ENCODE measurements around the gene PIGT.
"Not testable (repeated sequence)": the region's sequence is repeated elsewhere in the genome, so short reads cannot be mapped to it uniquely, and the experiment has no call there.

The PIGT gene

DNA sequence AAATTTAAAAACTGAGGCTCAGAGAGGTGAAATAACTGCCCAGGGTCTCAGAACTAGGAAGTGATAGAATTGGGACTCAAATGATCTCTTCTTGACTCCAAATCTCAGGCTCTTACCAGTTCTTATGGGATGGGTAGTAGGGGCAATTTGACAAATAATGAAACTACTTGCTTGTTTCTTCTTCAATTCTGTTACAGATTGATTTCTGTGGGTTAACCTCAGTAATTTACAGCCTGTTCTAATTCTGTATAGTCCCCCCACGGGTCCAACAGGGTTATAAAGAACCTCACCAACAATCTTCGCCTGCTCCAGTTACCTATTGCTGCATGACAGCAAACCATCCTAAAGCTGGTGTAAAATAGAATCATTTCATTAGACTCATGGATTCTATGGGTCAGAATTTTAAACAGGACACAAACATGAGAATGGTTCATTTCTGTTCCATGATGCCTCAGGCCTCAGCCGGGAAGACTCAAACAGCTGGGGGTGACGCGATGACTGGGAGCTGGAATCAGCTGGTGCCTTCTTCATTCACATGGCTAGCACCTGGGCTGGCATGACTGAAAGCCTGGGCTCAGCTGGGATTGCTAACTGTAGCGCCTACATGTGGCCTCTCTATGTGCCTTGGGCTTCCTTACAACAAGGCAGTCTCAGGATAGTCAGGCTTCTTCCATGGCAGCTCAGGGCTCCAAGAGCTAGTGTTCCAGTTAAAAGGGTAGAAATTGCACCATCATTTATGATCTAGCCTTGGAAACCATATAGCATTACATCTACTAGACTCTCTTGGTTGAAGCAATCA lies 47.0 kb downstream of the PIGT start:
- DNase-seq (ENCODE audit: low read depth), result no peak

DNA sequence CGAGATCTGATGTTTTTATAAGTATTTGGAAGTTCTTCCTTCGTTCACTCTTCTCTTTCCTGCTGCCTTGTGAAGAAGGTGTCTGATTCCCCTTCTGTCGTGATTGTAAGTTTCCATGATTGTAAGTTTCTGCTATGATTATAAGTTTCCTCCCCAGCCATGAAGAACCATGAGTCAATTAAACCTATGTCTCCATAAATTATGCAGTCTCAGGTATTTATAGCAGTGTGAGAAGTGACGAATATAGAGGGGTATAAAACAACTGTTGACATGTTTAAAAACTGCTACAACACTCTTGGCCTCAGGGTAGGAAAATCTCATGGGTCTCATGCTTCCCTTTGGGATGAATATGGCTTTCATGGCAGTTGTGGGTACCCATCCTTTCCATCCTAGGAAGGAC lies 47.8 kb downstream of the PIGT start:
- no peak for DNase-seq (ENCODE audit: low read depth)

DNA sequence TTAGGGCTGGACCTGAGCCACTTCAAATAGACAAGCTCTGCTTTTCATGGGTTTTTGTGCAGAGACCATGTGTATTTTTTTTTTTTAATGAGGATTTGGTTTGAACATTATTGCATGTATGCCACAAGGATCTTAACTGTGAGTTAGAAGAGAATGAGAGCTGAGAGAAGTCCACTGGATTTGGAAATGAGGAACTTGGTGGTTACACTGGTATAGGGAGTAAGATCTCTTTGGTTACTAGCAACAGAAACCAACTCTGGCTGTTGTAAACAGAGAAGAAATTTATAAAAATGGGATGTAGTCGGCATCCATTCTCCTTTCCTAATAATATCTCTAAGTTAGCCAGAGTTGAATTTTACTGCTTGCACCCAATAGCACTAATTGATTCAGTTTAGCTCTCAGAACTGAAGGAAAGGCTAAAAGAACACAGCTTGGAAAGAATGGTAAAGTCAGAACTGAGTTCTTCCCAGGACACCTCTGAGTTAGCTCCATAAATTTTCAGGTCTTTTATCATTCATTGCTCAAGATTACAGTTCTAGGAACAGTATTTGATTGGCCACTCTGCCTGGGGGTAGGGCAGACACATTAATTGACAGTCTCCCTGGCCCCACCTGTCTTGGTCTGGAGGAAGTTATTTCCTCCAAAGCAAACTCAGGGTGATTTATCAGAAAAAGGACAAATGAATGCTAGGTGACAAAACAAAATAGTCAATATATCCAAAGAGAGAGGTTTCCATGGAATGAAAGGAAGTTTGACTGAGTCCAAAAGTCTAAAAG lies 49.7 kb downstream of the PIGT start:
- no peak for DNase-seq (ENCODE audit: low read depth)

DNA sequence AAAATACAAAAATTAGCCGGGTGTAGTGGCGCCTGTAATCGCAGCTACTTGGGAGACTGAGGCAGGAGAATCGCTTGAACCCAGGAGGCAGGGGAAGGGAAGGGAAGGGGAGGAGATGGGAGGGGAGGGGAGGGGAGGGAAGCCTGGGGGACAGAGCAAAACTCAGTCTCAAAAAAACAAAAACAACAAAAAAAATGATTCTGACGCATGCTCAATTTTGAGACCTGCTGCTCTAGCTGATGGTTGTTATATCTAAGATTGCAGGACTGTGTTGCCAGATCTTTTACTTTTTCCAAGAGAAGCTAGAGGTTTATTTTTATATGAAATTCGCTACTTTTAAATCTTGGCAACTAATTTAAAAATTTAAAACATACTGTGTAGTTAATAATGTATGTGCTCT lies 51.2 kb downstream of the PIGT start:
- DNase-seq (ENCODE audit: low read depth), result no peak

DNA sequence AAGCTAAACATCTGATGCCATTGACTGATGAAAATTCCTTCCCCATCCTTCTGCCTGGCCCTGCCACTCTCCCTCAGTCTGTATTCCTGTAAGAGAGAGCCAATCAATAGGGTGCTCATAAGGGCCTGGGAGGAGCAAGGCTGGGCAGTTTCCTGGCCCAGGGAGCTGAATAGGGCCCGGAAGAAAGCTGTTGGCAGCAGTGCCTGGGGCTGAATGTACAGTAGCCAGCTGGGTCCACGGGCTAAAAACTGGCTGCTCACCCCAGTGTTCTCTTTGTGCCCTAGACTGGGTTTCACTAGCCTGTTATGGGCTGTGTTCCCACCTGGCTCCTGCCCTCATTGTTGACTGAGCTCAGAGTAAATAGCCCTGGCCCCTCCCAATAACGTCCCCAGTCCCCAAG lies 51.9 kb downstream of the PIGT start:
- DNase-seq (ENCODE audit: low read depth), result no peak

DNA sequence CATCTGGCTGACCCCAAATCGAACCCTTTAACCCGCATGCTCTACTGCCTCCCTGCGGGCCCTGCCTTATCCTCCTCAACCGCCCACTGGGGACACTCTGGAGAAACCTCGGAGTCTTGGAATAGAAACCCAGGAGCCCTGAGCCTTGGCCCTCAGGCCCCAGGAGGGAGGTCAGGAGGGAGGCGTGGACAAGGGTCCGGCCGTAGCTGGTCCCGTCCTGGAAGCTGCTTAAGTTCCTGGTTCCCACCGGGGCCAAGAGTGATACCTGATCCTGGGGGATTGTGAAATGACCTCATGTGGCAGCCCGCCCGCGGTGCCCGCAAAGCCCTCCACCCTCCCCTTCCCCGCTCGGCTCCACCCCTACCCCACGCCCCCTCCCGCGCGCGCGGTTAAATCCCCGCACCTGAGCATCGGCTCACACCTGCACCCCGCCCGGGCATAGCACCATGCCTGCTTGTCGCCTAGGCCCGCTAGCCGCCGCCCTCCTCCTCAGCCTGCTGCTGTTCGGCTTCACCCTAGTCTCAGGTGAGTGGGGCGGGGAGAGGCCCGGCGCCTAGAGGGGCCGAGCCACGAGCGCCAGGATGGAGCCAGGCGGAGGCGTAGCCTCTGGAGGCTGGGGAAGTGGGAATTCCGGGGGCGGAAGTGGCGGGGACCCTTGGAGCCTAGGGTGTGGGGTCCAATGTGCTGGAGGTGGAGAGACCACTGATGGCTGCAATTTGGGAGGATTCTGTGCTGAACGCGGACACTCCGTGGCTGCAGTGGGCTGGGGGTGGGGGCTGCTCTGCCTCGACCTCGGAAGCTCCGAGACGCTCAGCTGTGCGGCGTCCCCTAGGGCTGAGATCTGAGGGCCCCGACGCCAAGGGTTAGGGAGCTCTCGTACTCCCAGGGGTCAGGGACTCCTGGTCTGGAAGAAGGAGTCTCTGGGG lies 53.7 kb downstream of the PIGT start, which contains the start of gene WFDC2:
Gene WFDC2 (plus strand): TSS at position 418 of the 926 bp plus-strand sequence. CDS start 29 bp downstream, at position 447.
- no peak for DNase-seq (ENCODE audit: low read depth)

DNA sequence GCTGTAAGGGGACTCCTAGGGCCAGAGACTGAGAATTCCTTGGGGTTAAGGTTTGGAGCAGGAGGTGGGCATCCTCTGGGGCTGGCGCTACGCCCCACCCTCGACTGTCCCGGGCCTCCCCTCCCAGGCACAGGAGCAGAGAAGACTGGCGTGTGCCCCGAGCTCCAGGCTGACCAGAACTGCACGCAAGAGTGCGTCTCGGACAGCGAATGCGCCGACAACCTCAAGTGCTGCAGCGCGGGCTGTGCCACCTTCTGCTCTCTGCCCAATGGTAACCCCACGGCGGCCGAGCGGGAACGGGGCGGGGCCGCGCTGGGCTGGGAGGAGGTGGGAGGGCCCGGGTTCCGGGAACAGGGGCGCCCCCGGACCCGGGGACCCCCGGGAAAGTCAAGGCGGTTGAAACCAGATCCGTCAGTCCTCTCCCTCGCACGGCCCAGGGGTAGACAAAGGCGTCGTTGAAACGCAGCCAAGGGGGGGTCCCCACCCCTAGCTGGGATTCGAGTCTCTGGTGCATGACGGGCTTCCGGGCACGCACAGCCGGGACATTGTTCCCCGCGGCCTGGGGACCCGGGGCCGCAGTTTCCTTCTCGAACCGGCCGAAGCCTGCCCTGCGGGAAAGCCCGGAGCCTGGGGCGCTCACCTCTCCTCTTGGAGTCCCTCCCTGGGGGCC lies 54.5 kb downstream of the PIGT start:
- DNase-seq (ENCODE audit: low read depth), result no peak

DNA sequence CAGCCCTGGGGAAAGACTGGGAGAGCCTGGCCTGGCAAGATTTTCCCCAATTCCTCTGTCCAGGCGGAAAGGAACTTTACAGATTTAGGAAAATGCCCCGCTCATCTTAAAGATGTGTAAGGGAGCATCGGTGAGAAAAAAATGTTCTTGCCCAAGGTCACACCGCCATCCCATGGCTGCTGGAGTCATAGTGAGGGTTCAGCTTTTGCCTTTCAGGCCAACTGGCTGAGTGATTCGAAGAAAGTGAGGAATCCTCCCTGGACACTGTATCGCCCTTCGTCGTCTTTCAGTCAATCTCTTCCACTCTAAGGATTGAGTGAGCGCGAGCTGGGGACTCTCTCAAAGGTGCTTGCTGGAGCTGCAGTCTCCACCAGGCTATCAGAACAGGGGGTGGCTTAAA lies 55.0 kb downstream of the PIGT start:
- DNase-seq (ENCODE audit: low read depth), result no peak

DNA sequence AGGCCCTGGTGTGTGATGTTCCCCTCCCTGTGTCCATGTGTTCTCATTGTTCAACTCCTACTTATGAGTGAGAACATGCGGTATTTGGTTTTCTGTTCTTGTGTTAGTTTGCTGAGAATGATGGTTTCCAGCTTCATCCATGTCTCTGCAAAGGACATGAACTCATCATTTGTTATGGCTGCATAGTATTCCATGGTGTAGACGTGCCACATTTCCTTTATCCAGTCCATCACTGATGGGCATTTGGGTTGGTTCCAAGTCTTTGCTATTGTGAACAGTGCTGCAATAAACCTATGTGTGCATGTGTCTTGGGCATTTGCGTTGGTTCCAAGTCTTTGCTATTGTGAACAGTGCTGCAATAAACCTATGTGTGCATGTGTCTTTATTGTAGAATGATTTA lies 56.3 kb downstream of the PIGT start:
- DNase-seq (ENCODE audit: low read depth), result not testable (repeated sequence)

Data from GM04503 (cell line).